PC-3 (cell line): ENCODE data around the gene VWA2. TPM values are rescaled to one million over a fixed set of nuclear protein-coding genes. Genes with fewer than 3 reads are reported as not detected.

Source experiments
- ATAC-seq: fragments of 200-7000 bp; cut with Tn5 transposase; 2 replicates; pipeline ENCODE4 v1.9.1; 2020; ENCODE audit warnings: mild to moderate bottlenecking, moderate library complexity
- BruUV-seq: library from RNA; stranded (reverse); fragments of 400-500 nt; replicated peaks from 2 replicates; lab custom pipeline; 2021; lab: Mats Ljungman, UMichigan
- CTCF ChIA-PET: fragments of 300-600 bp; sonication (Branson Sonifier 250); formaldehyde crosslinking; loops from one replicate; lab custom pipeline; 2022; ENCODE audit warnings: antibody characterized with exemption; lab: Charles Lee
- POLR2A ChIA-PET: fragments of 300-600 bp; sonication (Branson Sonifier 250); formaldehyde crosslinking; loops from one replicate; lab custom pipeline; 2022; ENCODE audit warnings: antibody characterized with exemption; ENCODE audit not compliant: unreplicated experiment; lab: Charles Lee
- DNase-seq: peaks from one replicate; pipeline ENCODE4 v3.0.0-alpha.2; 2015
- H2AFZ ChIP-seq: fragments of 300-600 bp; sonication (generic); 2 replicates; pipeline ENCODE4 v1.6.0; 2016; ENCODE audit warnings: antibody characterized with exemption, low read length
- H3F3A ChIP-seq: fragments of 300-600 bp; sonication (generic); one replicate; pipeline ENCODE4 v1.6.0; 2017; ENCODE audit warnings: antibody characterized with exemption, low read length, control low read depth, mild to moderate bottlenecking; ENCODE audit not compliant: unreplicated experiment
- H3K27ac ChIP-seq: fragments of 300-600 bp; sonication (generic); 2 replicates; pipeline ENCODE4 v1.5.1; 2016; ENCODE audit warnings: mild to moderate bottlenecking, low read length
- H3K27me3 ChIP-seq: fragments of 300-600 bp; sonication (generic); 2 replicates; pipeline ENCODE4 v1.6.1; 2016; ENCODE audit warnings: low read length, mixed read lengths
- H3K36me3 ChIP-seq: fragments of 300-600 bp; sonication (generic); 2 replicates; pipeline ENCODE4 v1.6.1; 2016; ENCODE audit warnings: low read depth, mixed run types, low read length, mixed read lengths
- H3K4me1 ChIP-seq: fragments of 300-600 bp; sonication (generic); 2 replicates; pipeline ENCODE4 v1.5.1; 2016; ENCODE audit warnings: low read length; ENCODE audit not compliant: insufficient read depth
- H3K4me2 ChIP-seq: fragments of 300-600 bp; sonication (generic); 2 replicates; pipeline ENCODE4 v1.6.0; 2016; ENCODE audit warnings: low read length
- H3K4me3 ChIP-seq: fragments of 300-600 bp; sonication (generic); 2 replicates; pipeline ENCODE4 v1.5.1; 2016; ENCODE audit warnings: mild to moderate bottlenecking, low read length, mixed read lengths
- H3K79me2 ChIP-seq: fragments of 300-600 bp; sonication (generic); 2 replicates; pipeline ENCODE4 v1.6.1; 2017; ENCODE audit warnings: low read length, mixed read lengths
- H3K9ac ChIP-seq: fragments of 300-600 bp; sonication (generic); 2 replicates; pipeline ENCODE4 v1.6.0; 2016; ENCODE audit warnings: mild to moderate bottlenecking, low read length
- H3K9me2 ChIP-seq: fragments of 300-600 bp; sonication (generic); replicated peaks from 2 replicates; pipeline ENCODE4 v1.6.1; 2016; ENCODE audit warnings: mixed run types, low read length, mixed read lengths
- H3K9me3 ChIP-seq: fragments of 300-600 bp; sonication (generic); 2 replicates; pipeline ENCODE4 v1.6.1; 2016; ENCODE audit warnings: low read length, mixed read lengths
- H4K20me1 ChIP-seq: fragments of 300-600 bp; sonication (generic); 2 replicates; pipeline ENCODE4 v1.6.1; 2016; ENCODE audit warnings: low read length, mixed read lengths
- EZH2 ChIP-seq: fragments of 300-600 bp; sonication (generic); IDR thresholded peaks from one replicate; pipeline ENCODE4 v1.6.1; 2017; ENCODE audit warnings: antibody characterized with exemption, mild to moderate bottlenecking, low read length; ENCODE audit not compliant: unreplicated experiment
- EZH2phosphoT487 ChIP-seq: fragments of 300-600 bp; sonication (generic); IDR thresholded peaks from 2 replicates; pipeline ENCODE4 v1.6.1; 2018; ENCODE audit warnings: mild to moderate bottlenecking, antibody characterized with exemption, low read length, borderline replicate concordance
- intact Hi-C: fragments of 100-400 bp; cut with micrococcal nuclease; formaldehyde crosslinking; loops from 2 replicates; pipeline ENCODE4 v1.9.0; 2023
- total RNA-seq: library from RNA; depleted of rRNA; stranded (reverse); fragments of >200 nt; gene quantifications from 2 replicates; pipeline ENCODE4 v1.2.3, GENCODE V29; 2014
- TF ChIP-seq, protein P1 (sequence below): fragments of 300-600 bp; sonication (generic); conservative IDR thresholded peaks from 2 replicates; pipeline ENCODE4 v1.5.1; 2017; ENCODE audit warnings: antibody characterized with exemption, low read depth, mild to moderate bottlenecking, low read length

The VWA2 gene
- total RNA-seq, 1 experiment from 2014 or later = not detected

DNA sequence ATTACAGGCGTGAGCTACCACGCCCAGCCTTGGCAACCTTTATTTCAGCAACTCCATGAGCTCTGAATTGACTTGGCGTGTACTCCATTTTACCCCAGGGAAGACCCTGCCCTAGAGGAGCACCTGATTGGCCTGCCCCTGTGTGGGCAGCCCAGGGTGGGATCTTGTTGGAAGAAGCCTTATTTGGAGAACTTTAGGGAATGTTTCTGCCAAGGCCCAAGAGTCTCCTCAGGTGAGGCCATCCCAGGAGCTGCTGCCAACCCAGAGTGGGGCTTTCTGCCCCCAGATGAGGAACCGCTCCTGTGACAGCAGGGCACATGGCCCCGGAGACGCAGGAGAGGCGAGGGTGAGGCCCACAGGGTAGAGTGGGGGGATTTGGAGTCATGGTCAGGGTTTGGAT lies 42.0 kb downstream of the VWA2 start:
- no peak overlapping the region for H3K4me2 ChIP-seq

DNA sequence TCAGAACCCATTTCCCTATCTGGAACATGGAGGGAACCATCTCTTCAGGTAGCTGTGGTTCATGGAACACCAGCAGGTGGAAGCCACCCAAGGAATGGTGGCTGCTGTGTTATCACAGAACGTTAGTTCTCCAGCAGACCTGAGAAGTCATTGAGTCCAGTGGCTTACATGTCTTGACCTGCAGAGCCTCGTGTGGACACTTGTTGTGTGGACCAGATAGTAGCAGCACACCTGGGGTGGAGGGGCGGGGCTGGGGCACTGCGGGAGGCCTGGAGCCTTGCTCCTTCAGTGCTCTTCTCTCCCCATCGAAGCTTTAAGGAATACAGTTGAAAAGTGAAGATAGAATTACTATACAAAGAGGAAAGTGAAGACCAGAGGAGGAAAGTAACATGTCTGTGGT lies 42.4 kb downstream of the VWA2 start:
- Histone ChIP-seq H3K9ac (no peak overlapping the region), H3K9me2 (no peaks in the 10 kb centered on the region), H2AFZ (no peak overlapping the region), H3K4me2 (no peak overlapping the region), H3K79me2 (no peaks in the 10 kb centered on the region), H3K27me3 (no peaks in the 10 kb centered on the region), H3K4me1 (no peaks in the 10 kb centered on the region), H3F3A (no peaks in the 10 kb centered on the region), H3K27ac (no peak overlapping the region), H3K36me3 (no peaks in the 10 kb centered on the region), H3K4me3 (no peak overlapping the region), H3K9me3 (no peaks in the 10 kb centered on the region), H4K20me1 (no peaks in the 10 kb centered on the region)
- DNase-seq (no peak), ATAC-seq (no peak)
- TF ChIP-seq, protein P1, sequence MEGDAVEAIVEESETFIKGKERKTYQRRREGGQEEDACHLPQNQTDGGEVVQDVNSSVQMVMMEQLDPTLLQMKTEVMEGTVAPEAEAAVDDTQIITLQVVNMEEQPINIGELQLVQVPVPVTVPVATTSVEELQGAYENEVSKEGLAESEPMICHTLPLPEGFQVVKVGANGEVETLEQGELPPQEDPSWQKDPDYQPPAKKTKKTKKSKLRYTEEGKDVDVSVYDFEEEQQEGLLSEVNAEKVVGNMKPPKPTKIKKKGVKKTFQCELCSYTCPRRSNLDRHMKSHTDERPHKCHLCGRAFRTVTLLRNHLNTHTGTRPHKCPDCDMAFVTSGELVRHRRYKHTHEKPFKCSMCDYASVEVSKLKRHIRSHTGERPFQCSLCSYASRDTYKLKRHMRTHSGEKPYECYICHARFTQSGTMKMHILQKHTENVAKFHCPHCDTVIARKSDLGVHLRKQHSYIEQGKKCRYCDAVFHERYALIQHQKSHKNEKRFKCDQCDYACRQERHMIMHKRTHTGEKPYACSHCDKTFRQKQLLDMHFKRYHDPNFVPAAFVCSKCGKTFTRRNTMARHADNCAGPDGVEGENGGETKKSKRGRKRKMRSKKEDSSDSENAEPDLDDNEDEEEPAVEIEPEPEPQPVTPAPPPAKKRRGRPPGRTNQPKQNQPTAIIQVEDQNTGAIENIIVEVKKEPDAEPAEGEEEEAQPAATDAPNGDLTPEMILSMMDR = no peak
- TF ChIP-seq EZH2phosphoT487 = no peak
- TF ChIP-seq EZH2 = no peak
- no TSS peak for BruUV-seq
- ChIA-PET POLR2A (no interaction called here), CTCF (no interaction called here)
- intact Hi-C loops = no loop called here

More for the DNA sequence above, 42.0 kb downstream of the VWA2 start:
- H3K27me3 ChIP-seq = no peaks in the 10 kb centered on the region
- no TSS peak for BruUV-seq
- H3K27ac ChIP-seq = no peak overlapping the region
- ChIA-PET POLR2A (no interaction called here), CTCF (no interaction called here)
- H3F3A ChIP-seq = no peaks in the 10 kb centered on the region
- no peaks in the 10 kb centered on the region for H3K9me3 ChIP-seq
- intact Hi-C loops = no loop called here
- no peak overlapping the region for H3K4me3 ChIP-seq
- H3K36me3 ChIP-seq = no peaks in the 10 kb centered on the region
- no peaks in the 10 kb centered on the region for H3K79me2 ChIP-seq
- TF ChIP-seq EZH2phosphoT487 = no peak
- TF ChIP-seq EZH2 = no peak
- no peak overlapping the region for H3K9ac ChIP-seq
- no peaks in the 10 kb centered on the region for H3K9me2 ChIP-seq
- H3K4me1 ChIP-seq = no peaks in the 10 kb centered on the region
- no peak for ATAC-seq
- no peaks in the 10 kb centered on the region for H4K20me1 ChIP-seq
- DNase-seq = no peak
- no peak overlapping the region for H2AFZ ChIP-seq

DNA sequence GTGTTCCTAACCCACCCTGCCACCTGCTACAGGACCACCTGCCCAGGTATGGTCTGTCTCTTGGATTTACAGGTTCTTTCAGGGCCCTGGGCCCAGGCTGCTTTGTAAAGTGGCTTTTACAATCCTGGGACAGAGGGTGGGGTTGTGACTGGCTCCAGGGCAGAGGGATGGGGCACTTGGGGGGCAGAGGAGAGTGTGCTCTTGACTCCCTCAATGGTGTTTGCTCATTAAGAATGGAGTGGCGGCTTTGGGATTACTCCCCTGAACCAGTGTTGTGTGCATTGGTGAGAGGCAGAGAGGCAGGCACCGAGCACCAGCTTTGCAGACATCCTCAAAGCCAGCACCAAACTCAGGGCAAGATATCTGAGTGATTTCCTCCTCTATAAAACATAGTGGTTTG lies 43.5 kb downstream of the VWA2 start:
- Histone ChIP-seq H4K20me1 (no peaks in the 10 kb centered on the region), H3K4me1 (no peaks in the 10 kb centered on the region), H3K27me3 (no peaks in the 10 kb centered on the region), H3K36me3 (no peaks in the 10 kb centered on the region), H3F3A (no peaks in the 10 kb centered on the region), H3K9ac (no peak overlapping the region), H3K9me3 (no peaks in the 10 kb centered on the region), H2AFZ (no peak overlapping the region), H3K79me2 (no peaks in the 10 kb centered on the region), H3K27ac (no peak overlapping the region), H3K4me3 (no peak overlapping the region), H3K9me2 (no peaks in the 10 kb centered on the region), H3K4me2 (no peak overlapping the region)
- no TSS peak for BruUV-seq
- TF ChIP-seq EZH2phosphoT487 (no peak), EZH2 (no peak)
- TF ChIP-seq, protein P1 = no peak
- ChIA-PET POLR2A (no interaction called here), CTCF (no interaction called here)
- intact Hi-C loops = no loop called here
- DNase-seq (no peak), ATAC-seq (no peak)
